CD14-positive monocyte (primary cell): ENCODE data around the gene HOPX. TPM values are rescaled to one million over a fixed set of nuclear protein-coding genes. Genes with fewer than 3 reads are reported as not detected.

Experiments
- DNase-seq, 3 donors: peaks; one replicate each; pipeline ENCODE4 v3.0.0-alpha.2; 2011 to 2022
- H2AFZ ChIP-seq: 2 replicates; pipeline ENCODE4 v1.6.0; 2012; ENCODE audit warnings: mild to moderate bottlenecking, low read depth, low read length, inconsistent platforms; ENCODE audit not compliant: insufficient read depth, poor library complexity, severe bottlenecking
- H3K27ac ChIP-seq, 2 donors: 1 replicate in 1 of 2; 2 replicates in 1 of 2; pipeline ENCODE4 v1.5.1; 2012 to 2013; ENCODE audit warnings: low read length in 2 of 2, control low read depth in 1 of 2, inconsistent platforms in 1 of 2, low read depth in 1 of 2, mild to moderate bottlenecking in 1 of 2
- H3K27me3 ChIP-seq, 2 donors: one replicate each; pipeline versions ENCODE4 v1.6.0 to v1.6.1; 2011 to 2013; ENCODE audit warnings: low read length in 2 of 2; ENCODE audit not compliant: control insufficient read depth in 2 of 2, insufficient read depth in 2 of 2
- H3K36me3 ChIP-seq, 2 donors: replicated peaks in 1 of 2; 1 replicate in 1 of 2; 2 replicates in 1 of 2; pipeline versions ENCODE4 v1.5.1 to v1.6.1; 2012 to 2013; ENCODE audit warnings: low read length in 2 of 2, control low read depth in 1 of 2, inconsistent platforms in 1 of 2, mild to moderate bottlenecking in 1 of 2; ENCODE audit not compliant: insufficient read depth in 2 of 2, control insufficient read depth in 1 of 2
- H3K4me1 ChIP-seq, 2 donors: 1 replicate in 1 of 2; 2 replicates in 1 of 2; pipeline versions ENCODE4 v1.5.1 to v1.6.1; 2012 to 2013; ENCODE audit warnings: low read length in 2 of 2, control low read depth in 1 of 2, inconsistent platforms in 1 of 2, mild to moderate bottlenecking in 1 of 2, moderate library complexity in 1 of 2; ENCODE audit not compliant: insufficient read depth in 2 of 2, control insufficient read depth in 1 of 2
- H3K4me2 ChIP-seq: replicated peaks from 2 replicates; pipeline ENCODE3; 2012; ENCODE audit warnings: low read length, moderate library complexity, mild to moderate bottlenecking; ENCODE audit not compliant: poor library complexity, severe bottlenecking; ENCODE audit errors: extremely low read depth
- H3K4me3 ChIP-seq, 3 experiments: fragments of 200-600 bp in 1 of 3; sonication (generic) in 1 of 3; replicated peaks in 1 of 3; 1 replicate in 2 of 3; 2 replicates in 1 of 3; pipeline ENCODE4 v1.5.1; 2011 to 2013; ENCODE audit warnings: low read length in 3 of 3, mild to moderate bottlenecking in 3 of 3, control low read depth in 2 of 3, low read depth in 2 of 3, inconsistent platforms in 1 of 3, moderate library complexity in 1 of 3
- H3K79me2 ChIP-seq: 2 replicates; pipeline ENCODE4 v1.6.0; 2012; ENCODE audit warnings: mild to moderate bottlenecking, control low read depth, inconsistent platforms, low read length, moderate library complexity; ENCODE audit not compliant: insufficient read depth
- H3K9ac ChIP-seq: 2 replicates; pipeline ENCODE4 v1.6.0; 2017; ENCODE audit warnings: low read length, mild to moderate bottlenecking; ENCODE audit not compliant: insufficient read depth, poor library complexity, severe bottlenecking
- H3K9me3 ChIP-seq, 2 donors: replicated peaks in 1 of 2; 1 replicate in 1 of 2; 2 replicates in 1 of 2; pipeline versions ENCODE4 v1.5.1 to v1.6.1; 2012 to 2013; ENCODE audit warnings: low read length in 2 of 2, control low read depth in 1 of 2; ENCODE audit not compliant: control insufficient read depth in 1 of 2, insufficient read depth in 1 of 2
- H4K20me1 ChIP-seq: 2 replicates; pipeline ENCODE4 v1.6.0; 2012; ENCODE audit warnings: mild to moderate bottlenecking, low read length, control low read depth, moderate library complexity; ENCODE audit not compliant: insufficient read depth
- H3K27ac Mint-ChIP-seq, 7 donors: one replicate each; pipeline ENCODE4 v1.8.0; 2020; ENCODE audit warnings: mild to moderate bottlenecking in 7 of 7, mixed read lengths in 7 of 7, moderate library complexity in 6 of 7, inconsistent platforms in 2 of 7
- H3K27me3 Mint-ChIP-seq, 3 donors: one replicate each; pipeline ENCODE4 v1.8.0; 2021 to 2022; ENCODE audit warnings: low read depth in 3 of 3, mild to moderate bottlenecking in 3 of 3, mixed read lengths in 3 of 3, moderate library complexity in 3 of 3, inconsistent platforms in 1 of 3
- H3K36me3 Mint-ChIP-seq, 2 donors: one replicate each; pipeline ENCODE4 v1.8.0; 2020; ENCODE audit warnings: mixed read lengths in 2 of 2, inconsistent platforms in 1 of 2, mild to moderate bottlenecking in 1 of 2
- H3K4me1 Mint-ChIP-seq: one replicate; pipeline ENCODE4 v1.8.0; 2020; ENCODE audit warnings: mild to moderate bottlenecking, mixed read lengths
- H3K4me3 Mint-ChIP-seq, 2 donors: one replicate each; pipeline ENCODE4 v1.8.0; 2020; ENCODE audit warnings: mild to moderate bottlenecking in 2 of 2, mixed read lengths in 2 of 2, moderate library complexity in 1 of 2
- H3K9me3 Mint-ChIP-seq, 7 donors: one replicate each; pipeline ENCODE4 v1.8.0; 2020 to 2022; ENCODE audit warnings: mixed read lengths in 7 of 7, mild to moderate bottlenecking in 6 of 7, moderate library complexity in 6 of 7, inconsistent platforms in 2 of 7
- WGBS: methylation state at CpG from one replicate; pipeline ENCODE4 v1.1.5; 2013; ENCODE audit warnings: missing lambda C conversion rate; ENCODE audit not compliant: insufficient coverage; 5-methylcytosine and 5-hydroxymethylcytosine counted together
- intact Hi-C, 2 donors: fragments of 100-400 bp; cut with micrococcal nuclease; formaldehyde crosslinking; loops; one replicate each; pipeline versions ENCODE4 v1.15.0 to v1.15.1; 2023
- polyA plus RNA-seq, 3 donors: library from polyadenylated mRNA; depleted of rRNA in 1 of 3; unstranded in 2 of 3; stranded (reverse) in 1 of 3; fragments of 300-500 nt in 2 of 3; fragments of >200 nt in 1 of 3; fragmentation: Illumina TruSeq in 2 of 3; gene quantifications; 1 replicate in 2 of 3; 2 replicates in 1 of 3; pipeline ENCODE4 v1.2.3, GENCODE V29; 2012 to 2021
- TF ChIP-seq, protein P1 (sequence below): fragments of 200-600 bp; IDR thresholded peaks from one replicate; pipeline ENCODE4 v1.8.0; 2022; ENCODE audit warnings: antibody characterized with exemption, mild to moderate bottlenecking

HOPX gene
- polyA plus RNA-seq, 3 donors, result 0.39 to 1.3 (median 0.52) TPM

GRCh38 chr4:56652196-56652595, 28.9 kb downstream of the HOPX start:
- no peak overlapping the region for H3K27ac ChIP-seq
- no peak overlapping the region for H3K4me3 ChIP-seq
- no peaks in the 10 kb centered on the region for H4K20me1 ChIP-seq
- H2AFZ ChIP-seq, result no peak overlapping the region
- no peak for DNase-seq
- TF ChIP-seq, protein P1, sequence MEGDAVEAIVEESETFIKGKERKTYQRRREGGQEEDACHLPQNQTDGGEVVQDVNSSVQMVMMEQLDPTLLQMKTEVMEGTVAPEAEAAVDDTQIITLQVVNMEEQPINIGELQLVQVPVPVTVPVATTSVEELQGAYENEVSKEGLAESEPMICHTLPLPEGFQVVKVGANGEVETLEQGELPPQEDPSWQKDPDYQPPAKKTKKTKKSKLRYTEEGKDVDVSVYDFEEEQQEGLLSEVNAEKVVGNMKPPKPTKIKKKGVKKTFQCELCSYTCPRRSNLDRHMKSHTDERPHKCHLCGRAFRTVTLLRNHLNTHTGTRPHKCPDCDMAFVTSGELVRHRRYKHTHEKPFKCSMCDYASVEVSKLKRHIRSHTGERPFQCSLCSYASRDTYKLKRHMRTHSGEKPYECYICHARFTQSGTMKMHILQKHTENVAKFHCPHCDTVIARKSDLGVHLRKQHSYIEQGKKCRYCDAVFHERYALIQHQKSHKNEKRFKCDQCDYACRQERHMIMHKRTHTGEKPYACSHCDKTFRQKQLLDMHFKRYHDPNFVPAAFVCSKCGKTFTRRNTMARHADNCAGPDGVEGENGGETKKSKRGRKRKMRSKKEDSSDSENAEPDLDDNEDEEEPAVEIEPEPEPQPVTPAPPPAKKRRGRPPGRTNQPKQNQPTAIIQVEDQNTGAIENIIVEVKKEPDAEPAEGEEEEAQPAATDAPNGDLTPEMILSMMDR, result no peak
- intact Hi-C loops, result loop anchor here in 1 of 2 donors (10.0 kb wide), 1 partner anchor 153 kb away; no protein-coding TSS in a partner anchor
- no peaks in the 10 kb centered on the region for H3K36me3 ChIP-seq
- no peak overlapping the region for H3K4me2 ChIP-seq
- peaks cover 49 to 62% of the 10 kb centered on the region in 2 donors for H3K4me1 ChIP-seq
- Mint-ChIP-seq H3K4me3 (no peak overlapping the region), H3K36me3 (peaks cover 0 to 13% of the 10 kb centered on the region in 2 donors), H3K27me3 (peaks cover 32 to 40% (median 34%) of the 10 kb centered on the region in 3 donors), H3K9me3 (peaks cover 0 to 20% (median 12%) of the 10 kb centered on the region in 7 donors), H3K27ac (no peak overlapping the region), H3K4me1 (peaks cover 62% of the 10 kb centered on the region)
- WGBS, result no CpG with 5 or more reads among the region's 3 CpGs
- H3K9ac ChIP-seq, result no peak overlapping the region
- H3K79me2 ChIP-seq, result no peaks in the 10 kb centered on the region
- peaks cover 0 to 7% of the 10 kb centered on the region in 2 donors for H3K9me3 ChIP-seq
- peaks cover 28 to 34% of the 10 kb centered on the region in 2 donors for H3K27me3 ChIP-seq

DNA sequence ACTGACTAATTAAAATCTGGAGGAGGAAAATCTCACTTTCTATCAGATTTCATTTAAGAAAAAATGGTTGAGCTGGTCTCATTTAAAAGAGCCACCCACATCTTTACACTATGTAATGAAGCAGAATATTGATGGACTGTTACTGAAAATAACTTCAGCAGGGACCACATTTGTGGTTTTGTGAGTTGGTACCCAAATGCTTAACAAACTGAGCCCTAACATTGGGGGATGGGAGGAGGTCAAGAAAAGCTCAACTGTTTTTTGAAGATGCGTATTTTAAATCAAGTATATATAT, 30.1 kb downstream of the HOPX start:
- peaks cover 2 to 19% (median 10%) of the 10 kb centered on the region in 7 donors for H3K9me3 Mint-ChIP-seq
- Histone ChIP-seq H3K9ac (no peak overlapping the region), H3K36me3 (no peaks in the 10 kb centered on the region), H3K79me2 (no peaks in the 10 kb centered on the region), H3K4me2 (no peak overlapping the region), H3K27me3 (peaks cover 17 to 22% of the 10 kb centered on the region in 2 donors), H3K4me1 (peaks cover 41 to 51% of the 10 kb centered on the region in 2 donors), H3K4me3 (no peak overlapping the region), H4K20me1 (no peaks in the 10 kb centered on the region), H3K27ac (no peak overlapping the region), H2AFZ (no peak overlapping the region), H3K9me3 (peaks cover 5 to 7% of the 10 kb centered on the region in 2 donors)
- H3K4me3 Mint-ChIP-seq, result no peak overlapping the region
- peaks cover 51% of the 10 kb centered on the region for H3K4me1 Mint-ChIP-seq
- H3K36me3 Mint-ChIP-seq, result peaks cover 2 to 4% of the 10 kb centered on the region in 2 donors
- TF ChIP-seq, protein P1, result no peak
- no CpG with 5 or more reads among the region's 1 CpG for WGBS
- peaks cover 20 to 28% (median 22%) of the 10 kb centered on the region in 3 donors for H3K27me3 Mint-ChIP-seq
- H3K27ac Mint-ChIP-seq, result no peak overlapping the region
- intact Hi-C loops, result loop anchor here in 1 of 2 donors (10.0 kb wide), 1 partner anchor 154 kb away; no protein-coding TSS in a partner anchor
- DNase-seq, result no peak
